HG03159 (cell line): ENCODE measurements around the gene HPSE2.

Experiments used
- ATAC-seq: cut with Tn5 transposase; IDR thresholded peaks from one replicate; pipeline ENCODE4 v1.9.1; 2021; ENCODE audit warnings: mild to moderate bottlenecking, moderate library complexity; ENCODE audit not compliant: unreplicated experiment

Gene HPSE2

GRCh38 chr10:98632456-98633150 is 603.0 kb downstream of the HPSE2 start:
- ATAC-seq: no peak

GRCh38 chr10:98628206-98628605 is 607.4 kb downstream of the HPSE2 start:
- no peak for ATAC-seq

DNA sequence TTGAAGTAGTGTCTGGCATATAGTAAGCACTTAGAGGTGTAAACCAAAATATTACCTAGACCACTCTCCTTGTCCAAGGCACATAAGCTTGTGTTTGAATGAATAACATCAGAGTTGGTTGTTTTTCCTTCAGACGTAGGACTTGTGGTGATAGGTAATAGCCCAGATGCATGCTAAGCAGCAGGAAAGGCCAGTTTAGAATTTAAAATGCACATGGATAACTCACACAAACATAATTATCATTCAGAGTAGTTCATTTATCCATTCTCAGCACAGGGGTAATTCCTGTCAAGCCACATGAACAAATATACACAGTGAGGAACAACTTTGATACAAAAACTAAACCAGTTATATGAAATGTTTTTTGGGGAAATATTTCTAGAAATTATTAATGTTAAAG is 607.9 kb downstream of the HPSE2 start:
- ATAC-seq: no peak

DNA sequence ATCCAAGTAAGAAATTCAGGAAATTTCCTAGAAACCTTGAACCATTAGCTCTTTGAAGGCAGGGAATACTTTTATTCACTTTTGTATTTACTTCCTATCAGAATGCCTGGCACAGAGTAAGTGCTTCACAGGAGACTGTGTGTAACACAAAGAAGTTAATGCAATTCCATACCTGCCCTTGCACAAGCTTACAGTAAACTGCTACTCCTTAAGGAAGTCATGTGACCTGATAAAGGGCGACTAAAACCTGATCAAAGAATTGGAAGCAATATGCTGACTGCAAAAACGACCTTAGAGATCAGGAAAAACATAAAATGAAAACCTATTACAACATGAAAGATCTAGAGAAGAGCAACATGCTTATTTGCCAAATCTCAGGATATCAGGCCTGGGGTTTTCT is 610.7 kb downstream of the HPSE2 start:
- no peak for ATAC-seq

DNA sequence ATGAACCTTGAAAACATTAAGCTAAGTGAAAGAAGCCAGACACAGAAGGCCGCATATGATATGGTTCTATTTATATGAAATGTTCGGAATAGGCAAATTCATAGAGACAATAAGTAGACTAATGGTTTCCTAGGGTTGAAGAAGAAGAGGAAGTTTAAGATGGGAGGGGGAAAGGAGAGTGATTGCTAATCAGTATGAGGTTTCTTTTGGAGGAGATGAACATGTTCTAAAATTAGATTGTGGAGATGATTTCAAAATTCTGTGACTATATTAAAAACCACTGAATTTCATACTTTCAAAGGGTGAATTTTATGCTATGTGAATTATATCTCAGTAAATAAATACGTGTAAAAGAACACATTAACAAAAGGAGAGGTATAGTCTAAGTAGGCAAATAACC is 612.5 kb downstream of the HPSE2 start:
- no peak for ATAC-seq

DNA sequence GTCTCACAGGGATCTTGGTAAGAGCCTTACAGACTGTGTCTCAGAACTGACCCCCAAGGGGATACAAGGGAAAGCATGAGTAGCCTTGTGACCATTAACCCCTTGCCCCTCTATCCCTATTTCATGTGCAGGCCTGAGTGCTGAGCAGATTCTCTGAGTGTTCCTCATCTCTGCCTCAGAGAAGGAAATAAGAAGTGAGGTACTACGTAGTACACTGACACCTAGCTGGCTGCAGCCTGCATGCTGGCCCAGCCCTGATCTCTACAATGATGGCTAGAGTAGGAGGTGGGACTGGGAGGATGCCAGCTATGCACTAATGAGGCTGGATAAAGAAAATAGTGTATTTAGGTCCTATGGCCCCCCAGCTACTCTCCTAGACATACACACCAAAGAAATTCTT is 614.0 kb downstream of the HPSE2 start:
- no peak for ATAC-seq

DNA sequence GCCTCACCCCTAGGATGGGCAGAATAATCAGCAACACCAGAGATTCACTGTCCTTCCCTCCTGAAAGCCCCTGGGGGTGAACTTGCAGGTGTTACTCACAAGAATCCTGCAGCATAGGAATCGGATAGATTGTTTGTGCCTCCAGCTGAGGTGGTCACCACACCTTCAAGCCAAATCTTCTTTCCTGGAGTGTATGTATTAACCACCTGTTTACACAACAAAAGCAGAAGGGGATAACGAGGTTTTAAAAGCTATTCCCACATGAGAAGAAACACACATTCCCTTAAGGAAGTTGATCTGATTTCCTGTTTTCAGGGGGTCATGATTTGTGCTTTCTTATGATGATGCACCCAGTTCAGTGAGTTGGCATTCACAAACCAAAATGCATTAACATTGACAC is 615.1 kb downstream of the HPSE2 start:
- ATAC-seq: no peak

GRCh38 chr10:98619446-98619845 is 616.2 kb downstream of the HPSE2 start:
- no peak for ATAC-seq

DNA sequence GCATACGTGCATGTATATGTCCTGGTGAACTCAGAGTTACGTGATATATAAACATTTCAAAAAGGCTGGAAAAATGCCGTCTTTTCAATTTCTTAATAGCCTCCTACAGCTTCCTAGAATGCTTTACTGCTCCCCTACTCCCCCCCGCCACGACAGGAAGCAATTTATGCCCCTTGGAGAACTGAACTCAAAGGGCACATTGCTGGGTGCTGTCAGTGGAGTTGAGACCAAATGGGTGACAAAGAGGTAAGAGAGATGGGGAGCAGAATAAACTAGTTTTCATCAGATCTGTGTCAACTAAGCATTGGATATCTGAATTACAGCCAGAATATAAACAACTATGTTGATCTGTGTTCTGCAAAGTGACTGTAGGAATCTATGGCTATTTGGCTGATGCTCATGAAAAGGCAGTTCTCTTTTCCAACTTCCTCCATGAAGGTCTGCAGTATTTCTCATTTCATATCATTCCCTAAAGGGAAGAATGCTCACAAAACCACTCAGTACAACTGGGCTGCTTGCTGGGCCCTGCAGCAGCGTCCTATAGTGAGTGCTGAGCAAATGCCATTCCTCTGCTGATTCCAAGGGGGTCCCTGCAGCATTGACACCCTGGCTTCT is 617.6 kb downstream of the HPSE2 start:
- ATAC-seq: no peak

GRCh38 chr10:98613446-98613845 is 622.2 kb downstream of the HPSE2 start:
- no peak for ATAC-seq

DNA sequence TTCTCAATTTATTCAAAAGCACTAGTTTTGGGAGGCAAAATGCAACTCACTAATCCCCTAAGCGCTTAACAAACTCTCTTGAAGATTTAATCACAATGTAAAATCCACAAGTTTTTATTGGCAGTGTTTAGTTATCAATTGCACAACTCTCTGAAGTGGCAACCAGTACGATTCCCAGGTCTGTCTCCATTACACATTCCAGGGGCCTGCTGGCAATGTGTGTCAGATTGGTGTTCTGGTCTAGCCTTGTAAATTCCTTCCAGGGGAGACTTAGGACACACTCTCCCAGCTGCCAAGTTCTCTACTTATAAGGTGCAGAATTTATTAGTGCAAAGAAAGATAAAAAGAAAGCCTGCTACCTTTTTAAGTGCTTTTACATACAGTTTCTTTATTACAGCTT is 624.2 kb downstream of the HPSE2 start:
- no peak for ATAC-seq

DNA sequence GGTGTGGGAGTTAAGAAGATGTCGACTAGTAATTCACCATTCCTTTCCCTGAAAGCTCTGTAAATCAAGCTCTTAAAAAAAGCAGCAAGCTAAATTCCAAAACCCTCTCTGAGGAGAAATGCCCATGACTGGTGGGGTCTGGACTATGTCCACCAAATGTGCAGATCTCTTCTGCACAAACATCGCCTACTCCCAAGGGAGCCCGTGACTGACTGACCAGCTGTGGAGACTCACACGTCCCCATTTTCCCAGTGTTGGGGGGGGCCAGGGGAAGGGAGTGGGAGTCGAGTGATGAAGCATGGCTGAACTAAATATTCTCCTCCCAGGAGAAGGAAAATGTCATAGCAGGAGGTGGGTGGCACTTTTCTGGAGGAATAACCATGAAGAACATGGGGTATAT is 624.8 kb downstream of the HPSE2 start:
- ATAC-seq: no peak

- no peak for ATAC-seq
Observed at GRCh38 chr10:98610301-98610700, 625.4 kb downstream of the HPSE2 start.

DNA sequence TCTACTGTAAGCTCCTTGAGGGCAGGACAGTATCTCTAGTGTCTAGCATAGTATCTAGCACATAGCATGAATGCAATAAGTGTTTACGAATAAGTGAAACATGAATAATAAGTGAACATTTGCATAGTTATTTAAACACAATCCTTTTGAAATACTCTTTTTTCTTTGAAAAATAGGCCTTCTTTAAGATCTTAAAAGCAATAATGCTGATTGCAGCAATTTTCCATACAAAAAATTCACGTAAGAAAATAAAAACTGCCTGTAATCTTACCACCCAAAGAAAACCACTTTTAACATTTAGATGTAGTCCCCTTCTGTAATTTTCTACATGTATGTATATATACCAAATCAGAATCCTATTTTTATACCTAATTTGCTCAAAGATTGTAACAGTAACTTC is 626.4 kb downstream of the HPSE2 start:
- ATAC-seq: no peak

DNA sequence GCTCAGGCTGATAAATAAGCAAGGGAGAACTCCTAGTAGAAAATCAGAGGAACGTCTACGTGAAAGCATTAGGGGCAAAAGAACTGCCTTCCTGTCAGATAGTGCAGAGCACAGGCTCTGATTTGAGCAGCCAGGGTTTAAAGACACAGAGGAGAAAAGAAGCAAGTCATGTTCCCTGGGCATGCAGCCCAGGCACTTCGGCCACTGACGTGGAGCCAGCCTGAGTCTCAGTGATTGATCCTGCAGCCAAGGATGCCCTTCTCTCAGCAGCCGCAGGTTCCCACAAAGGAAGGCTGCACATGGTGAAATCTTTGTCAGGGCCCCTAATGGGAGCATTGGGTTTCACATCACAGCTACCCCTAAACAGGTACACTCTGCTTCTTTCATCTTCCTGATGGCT is 627.2 kb downstream of the HPSE2 start:
- ATAC-seq: no peak

- no peak for ATAC-seq
Observed at GRCh38 chr10:98602224-98602623, 633.4 kb downstream of the HPSE2 start.

DNA sequence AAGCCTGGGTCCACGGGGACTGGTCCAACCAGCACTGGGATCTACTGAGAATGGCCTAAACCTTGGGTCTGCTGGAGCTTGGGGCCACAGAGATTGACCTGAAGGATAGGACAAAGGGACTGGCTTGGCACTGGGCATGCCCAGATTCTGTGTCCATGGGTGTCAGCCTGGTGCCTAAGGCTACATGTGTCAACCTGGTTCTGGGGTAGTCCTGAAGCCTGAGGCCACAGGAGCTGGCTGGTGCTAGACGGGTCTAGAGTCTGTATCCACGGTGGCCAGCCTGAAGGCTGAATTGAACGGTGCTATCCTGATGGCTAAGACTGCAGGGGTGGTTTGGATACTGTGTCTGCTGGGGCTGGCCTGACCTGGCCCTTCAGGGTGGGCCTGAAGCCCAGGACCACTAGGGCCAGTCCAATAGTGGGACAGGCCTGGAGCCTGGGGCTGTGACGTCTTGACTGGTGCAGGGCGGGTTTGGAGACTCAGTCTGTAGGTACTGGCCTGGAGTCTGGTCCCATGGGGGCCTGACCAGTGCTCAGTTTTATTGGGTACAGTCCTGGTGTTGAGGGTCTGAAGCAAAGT is 636.5 kb downstream of the HPSE2 start:
- no peak for ATAC-seq

DNA sequence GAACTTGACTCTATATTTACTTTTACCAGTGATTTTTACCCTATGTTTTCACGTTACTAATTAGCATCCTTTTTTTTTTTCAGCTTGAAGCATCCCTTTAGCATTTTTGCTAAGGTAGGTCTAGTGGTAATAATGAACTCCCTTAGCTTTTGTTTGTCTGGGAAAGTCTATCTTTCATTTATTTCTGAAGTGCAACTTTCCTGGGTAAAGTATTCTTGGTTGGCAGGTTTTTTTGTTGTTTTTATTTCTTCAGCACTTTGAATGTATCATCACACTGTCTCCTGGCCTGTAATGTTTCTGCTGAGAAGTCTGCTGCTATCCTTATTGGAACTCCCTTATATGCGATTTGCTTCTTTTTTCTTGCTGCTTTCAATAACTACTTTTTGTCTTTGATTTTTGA is 639.2 kb downstream of the HPSE2 start:
- ATAC-seq: no peak

GRCh38 chr10:98589691-98590090 is 646.0 kb downstream of the HPSE2 start:
- no peak for ATAC-seq

DNA sequence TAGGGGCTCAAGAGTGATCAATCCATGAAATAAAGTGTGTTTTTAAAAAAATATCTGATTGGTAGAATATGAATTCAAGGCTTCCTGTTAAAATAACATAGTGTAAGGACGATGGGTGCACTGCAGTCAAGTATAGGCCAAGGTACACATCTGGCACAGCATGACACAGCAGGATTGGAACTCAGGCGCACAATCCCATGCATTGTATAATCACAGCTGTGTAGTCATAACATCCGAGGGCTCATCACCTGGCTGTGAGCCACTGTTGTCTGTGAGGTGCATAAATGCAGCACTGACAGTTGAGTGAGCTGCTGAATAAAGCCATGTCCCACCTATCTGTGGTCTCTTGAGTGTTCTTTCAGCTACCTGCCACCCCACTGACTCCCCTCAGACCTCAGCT is 646.6 kb downstream of the HPSE2 start:
- ATAC-seq: no peak

- no peak for ATAC-seq
Observed at GRCh38 chr10:98587156-98587837, 648.4 kb downstream of the HPSE2 start.

DNA sequence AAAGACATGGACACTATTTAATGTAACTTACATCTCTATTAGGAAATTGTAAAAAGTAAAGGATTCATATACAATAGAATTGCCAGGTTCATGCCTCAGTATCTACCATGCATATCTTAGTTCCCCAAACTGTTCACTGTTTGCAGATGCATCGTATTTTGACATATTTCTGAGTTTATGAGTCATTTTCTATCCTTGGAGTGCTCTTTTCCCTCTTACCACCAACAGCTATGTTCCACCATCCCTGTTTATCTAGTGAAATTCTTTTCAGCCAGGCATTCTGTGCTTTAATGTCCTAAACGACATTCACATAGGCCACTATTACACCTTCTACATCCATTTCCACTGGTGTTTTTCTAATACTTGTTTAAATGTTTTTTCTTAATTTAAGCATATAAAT is 649.6 kb downstream of the HPSE2 start:
- no peak for ATAC-seq
